Thyroid gland (tissue), 4 donors: ENCODE data around the gene ROGDI.

ENCODE experiments used
- POLR2A ChIP-seq, 2 donors: fragments of 450-650 bp; IDR thresholded peaks; one replicate each; pipeline ENCODE4 v1.6.1; 2017; ENCODE audit warnings: antibody characterized with exemption in 2 of 2, mild to moderate bottlenecking in 2 of 2, moderate library complexity in 1 of 2
- TF ChIP-seq, protein P1 (sequence below), 6 experiments: fragments of 200-600 bp in 3 of 6; fragments of 450-650 bp in 3 of 6; sonication (generic) in 3 of 6; IDR thresholded peaks; one replicate each; pipeline ENCODE4 v1.5.1; 2016 to 2019; ENCODE audit warnings: antibody characterized with exemption in 6 of 6, mild to moderate bottlenecking in 2 of 6, inconsistent platforms in 1 of 6, moderate library complexity in 1 of 6

DNA sequence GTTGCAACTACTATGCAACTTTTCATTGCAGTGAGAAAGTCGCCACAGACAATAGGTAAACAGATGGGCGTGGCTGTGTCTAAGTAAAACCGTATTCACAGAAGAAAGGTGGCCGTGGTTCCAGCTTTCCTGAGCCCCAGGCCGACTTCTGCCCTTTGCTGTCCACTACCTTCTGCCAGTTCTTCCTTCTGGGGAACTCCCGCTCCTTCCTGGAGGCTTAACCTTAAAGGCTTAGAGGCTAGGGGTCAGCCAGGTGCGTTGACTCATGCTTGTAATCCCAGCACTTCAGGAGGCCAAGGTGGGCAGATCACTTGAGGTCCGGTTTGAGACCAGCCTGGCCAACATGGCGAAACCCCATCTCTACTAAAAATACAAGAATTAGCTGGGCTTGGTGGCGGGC lies 12.2 kb downstream of the ROGDI start:
- TF ChIP-seq, protein P1, sequence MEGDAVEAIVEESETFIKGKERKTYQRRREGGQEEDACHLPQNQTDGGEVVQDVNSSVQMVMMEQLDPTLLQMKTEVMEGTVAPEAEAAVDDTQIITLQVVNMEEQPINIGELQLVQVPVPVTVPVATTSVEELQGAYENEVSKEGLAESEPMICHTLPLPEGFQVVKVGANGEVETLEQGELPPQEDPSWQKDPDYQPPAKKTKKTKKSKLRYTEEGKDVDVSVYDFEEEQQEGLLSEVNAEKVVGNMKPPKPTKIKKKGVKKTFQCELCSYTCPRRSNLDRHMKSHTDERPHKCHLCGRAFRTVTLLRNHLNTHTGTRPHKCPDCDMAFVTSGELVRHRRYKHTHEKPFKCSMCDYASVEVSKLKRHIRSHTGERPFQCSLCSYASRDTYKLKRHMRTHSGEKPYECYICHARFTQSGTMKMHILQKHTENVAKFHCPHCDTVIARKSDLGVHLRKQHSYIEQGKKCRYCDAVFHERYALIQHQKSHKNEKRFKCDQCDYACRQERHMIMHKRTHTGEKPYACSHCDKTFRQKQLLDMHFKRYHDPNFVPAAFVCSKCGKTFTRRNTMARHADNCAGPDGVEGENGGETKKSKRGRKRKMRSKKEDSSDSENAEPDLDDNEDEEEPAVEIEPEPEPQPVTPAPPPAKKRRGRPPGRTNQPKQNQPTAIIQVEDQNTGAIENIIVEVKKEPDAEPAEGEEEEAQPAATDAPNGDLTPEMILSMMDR (IDR thresholded peaks at IDR 0.05): no peak
- no peak for TF ChIP-seq POLR2A (IDR thresholded peaks at IDR 0.05)
